ENCODE results near the gene TRAPPC2B.

DNA sequence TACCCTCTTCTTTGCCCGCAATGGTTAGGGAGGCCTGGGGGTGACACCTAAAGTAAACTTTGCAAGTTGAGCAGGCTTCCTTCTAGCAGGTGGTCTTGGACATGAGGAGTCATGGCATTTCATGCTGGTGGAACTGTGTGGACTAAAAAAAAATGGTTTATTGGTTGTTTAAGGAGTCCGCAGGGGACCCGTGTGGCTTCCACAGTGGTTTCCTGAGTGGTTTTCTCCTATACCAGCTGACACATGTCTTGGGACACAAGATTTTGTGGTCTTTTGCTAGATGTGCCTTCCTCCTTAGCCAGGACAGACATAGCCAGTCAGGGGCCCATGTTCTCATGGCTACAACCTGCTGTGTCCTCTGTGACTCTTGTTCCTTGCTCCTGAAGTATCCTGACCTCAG lies 41.6 kb upstream of the TRAPPC2B start:
- TF ChIP-seq, protein P1, sequence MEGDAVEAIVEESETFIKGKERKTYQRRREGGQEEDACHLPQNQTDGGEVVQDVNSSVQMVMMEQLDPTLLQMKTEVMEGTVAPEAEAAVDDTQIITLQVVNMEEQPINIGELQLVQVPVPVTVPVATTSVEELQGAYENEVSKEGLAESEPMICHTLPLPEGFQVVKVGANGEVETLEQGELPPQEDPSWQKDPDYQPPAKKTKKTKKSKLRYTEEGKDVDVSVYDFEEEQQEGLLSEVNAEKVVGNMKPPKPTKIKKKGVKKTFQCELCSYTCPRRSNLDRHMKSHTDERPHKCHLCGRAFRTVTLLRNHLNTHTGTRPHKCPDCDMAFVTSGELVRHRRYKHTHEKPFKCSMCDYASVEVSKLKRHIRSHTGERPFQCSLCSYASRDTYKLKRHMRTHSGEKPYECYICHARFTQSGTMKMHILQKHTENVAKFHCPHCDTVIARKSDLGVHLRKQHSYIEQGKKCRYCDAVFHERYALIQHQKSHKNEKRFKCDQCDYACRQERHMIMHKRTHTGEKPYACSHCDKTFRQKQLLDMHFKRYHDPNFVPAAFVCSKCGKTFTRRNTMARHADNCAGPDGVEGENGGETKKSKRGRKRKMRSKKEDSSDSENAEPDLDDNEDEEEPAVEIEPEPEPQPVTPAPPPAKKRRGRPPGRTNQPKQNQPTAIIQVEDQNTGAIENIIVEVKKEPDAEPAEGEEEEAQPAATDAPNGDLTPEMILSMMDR (IDR thresholded peaks at IDR 0.05; ENCODE audit: low read depth, low read length, poor library complexity, severe bottlenecking): no peak
- TF ChIP-seq EZH2phosphoT487 (IDR thresholded peaks at IDR 0.05; ENCODE audit: borderline replicate concordance, low read length): no peak

Data from DOHH2 (cell line).